ENCODE data around the gene MT1X.
A peak's percentile ranks its signal among the peaks of the same experiment; 100 is the strongest.

Gene MT1X

GRCh38 chr16:56726926-56727325 lies 44.7 kb downstream of the MT1X start:
- Mint-ChIP-seq H3K9me3 (peaks cover 5% of the 10 kb centered on the region), H3K4me1 (peaks cover 11% of the 10 kb centered on the region), H3K36me3 (ENCODE audit: low read depth) (no peaks in the 10 kb centered on the region), H3K4me3 (peak overlapping the region in 2 of 3 experiments; percentile 34 to 43), H3K27me3 (ENCODE audit: low read depth) (no peaks in the 10 kb centered on the region), H3K27ac (no peak overlapping the region)
- no peak for TF ChIP-seq CTCF (IDR thresholded peaks at IDR 0.05; ENCODE audit: unreplicated experiment in 3 of 3)

- H3K9me3 Mint-ChIP-seq = peaks cover 2% of the 10 kb centered on the region
- H3K27ac Mint-ChIP-seq = no peak overlapping the region
- TF ChIP-seq CTCF (IDR thresholded peaks at IDR 0.05; ENCODE audit: unreplicated experiment in 3 of 3) = no peak
- H3K4me3 Mint-ChIP-seq = no peak overlapping the region
- H3K27me3 Mint-ChIP-seq (ENCODE audit: low read depth) = no peaks in the 10 kb centered on the region
- H3K4me1 Mint-ChIP-seq = peaks cover 11% of the 10 kb centered on the region
- H3K36me3 Mint-ChIP-seq (ENCODE audit: low read depth) = no peaks in the 10 kb centered on the region
These were observed 45.8 kb downstream of the MT1X start for GRCh38 chr16:56728027-56728426.

- H3K4me3 Mint-ChIP-seq = no peak overlapping the region
- no peak for TF ChIP-seq CTCF (IDR thresholded peaks at IDR 0.05; ENCODE audit: unreplicated experiment in 3 of 3)
- H3K27ac Mint-ChIP-seq = peak overlapping the region; percentile 90 to 95 (median 93)
- H3K27me3 Mint-ChIP-seq (ENCODE audit: low read depth) = no peaks in the 10 kb centered on the region
- no peaks in the 10 kb centered on the region for H3K36me3 Mint-ChIP-seq (ENCODE audit: low read depth)
- H3K4me1 Mint-ChIP-seq = peaks cover 11% of the 10 kb centered on the region
- no peaks in the 10 kb centered on the region for H3K9me3 Mint-ChIP-seq
These were observed 46.9 kb downstream of the MT1X start for GRCh38 chr16:56728980-56729734.

- Mint-ChIP-seq H3K27ac (peak within 1 kb of the TSS; percentile 90 to 95 (median 93)), H3K4me1 (peaks cover 11% of the 10 kb centered on the region), H3K4me3 (no peak within 1 kb of the TSS), H3K36me3 (ENCODE audit: low read depth) (no peaks in the 10 kb centered on the region), H3K27me3 (ENCODE audit: low read depth) (no peaks in the 10 kb centered on the region), H3K9me3 (no peaks in the 10 kb centered on the region)
- TF ChIP-seq CTCF (IDR thresholded peaks at IDR 0.05; ENCODE audit: unreplicated experiment in 3 of 3) = no peak
These were observed 47.7 kb downstream of the MT1X start, which contains the start of gene NUP93 for GRCh38 chr16:56729735-56730662. Gene NUP93 (plus strand): TSS chr16:56730129. CDS start chr16:56748248, 18,119 bp downstream.

GRCh38 chr16:56732366-56732765 lies 50.1 kb downstream of the MT1X start:
- peaks cover 11% of the 10 kb centered on the region for H3K4me1 Mint-ChIP-seq
- no peak overlapping the region for H3K27ac Mint-ChIP-seq
- no peak for TF ChIP-seq CTCF (IDR thresholded peaks at IDR 0.05; ENCODE audit: unreplicated experiment in 3 of 3)
- H3K9me3 Mint-ChIP-seq = no peaks in the 10 kb centered on the region
- peaks cover 6% of the 10 kb centered on the region for H3K36me3 Mint-ChIP-seq (ENCODE audit: low read depth)
- no peaks in the 10 kb centered on the region for H3K27me3 Mint-ChIP-seq (ENCODE audit: low read depth)
- no peak overlapping the region for H3K4me3 Mint-ChIP-seq
